ENCODE data around the gene CD74.

DNA sequence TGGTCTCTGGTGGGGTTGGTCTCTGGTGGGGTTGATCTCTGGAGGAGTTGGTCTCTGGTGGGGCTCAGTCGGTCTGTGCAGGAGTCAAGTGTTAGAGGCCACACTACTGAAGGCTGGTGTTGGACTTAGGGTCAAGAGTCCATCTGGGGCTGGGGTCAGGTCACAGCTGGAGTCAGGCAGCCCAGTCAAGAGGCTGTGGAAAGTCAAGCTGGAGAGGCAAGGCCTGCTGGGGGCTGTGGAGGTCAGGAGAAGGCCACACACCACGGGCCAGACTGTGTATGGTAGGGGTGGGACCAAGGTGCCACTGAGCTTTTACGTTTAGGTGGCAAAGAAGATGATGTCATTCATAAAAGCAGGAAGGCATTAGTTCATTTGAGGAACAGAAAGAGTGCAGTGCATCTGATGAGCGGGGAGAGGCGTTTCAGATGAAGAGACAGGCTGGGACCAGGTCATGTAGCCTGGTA, 16.7 kb upstream of the CD74 start:
- TF ChIP-seq, protein P1, sequence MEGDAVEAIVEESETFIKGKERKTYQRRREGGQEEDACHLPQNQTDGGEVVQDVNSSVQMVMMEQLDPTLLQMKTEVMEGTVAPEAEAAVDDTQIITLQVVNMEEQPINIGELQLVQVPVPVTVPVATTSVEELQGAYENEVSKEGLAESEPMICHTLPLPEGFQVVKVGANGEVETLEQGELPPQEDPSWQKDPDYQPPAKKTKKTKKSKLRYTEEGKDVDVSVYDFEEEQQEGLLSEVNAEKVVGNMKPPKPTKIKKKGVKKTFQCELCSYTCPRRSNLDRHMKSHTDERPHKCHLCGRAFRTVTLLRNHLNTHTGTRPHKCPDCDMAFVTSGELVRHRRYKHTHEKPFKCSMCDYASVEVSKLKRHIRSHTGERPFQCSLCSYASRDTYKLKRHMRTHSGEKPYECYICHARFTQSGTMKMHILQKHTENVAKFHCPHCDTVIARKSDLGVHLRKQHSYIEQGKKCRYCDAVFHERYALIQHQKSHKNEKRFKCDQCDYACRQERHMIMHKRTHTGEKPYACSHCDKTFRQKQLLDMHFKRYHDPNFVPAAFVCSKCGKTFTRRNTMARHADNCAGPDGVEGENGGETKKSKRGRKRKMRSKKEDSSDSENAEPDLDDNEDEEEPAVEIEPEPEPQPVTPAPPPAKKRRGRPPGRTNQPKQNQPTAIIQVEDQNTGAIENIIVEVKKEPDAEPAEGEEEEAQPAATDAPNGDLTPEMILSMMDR (IDR thresholded peaks at IDR 0.05; ENCODE audit: insufficient read depth, low read length, poor library complexity, severe bottlenecking), result no peak
- TF ChIP-seq EZH2phosphoT487 (conservative IDR thresholded peaks at IDR 0.05; ENCODE audit: low read length), result no peak

All from SU-DHL-6 (cell line).